D341Med (cell line): ENCODE measurements around the gene SPEN.

ENCODE experiments used
- DNase-seq: peaks from one replicate; pipeline ENCODE4 v3.0.0; 2012; ENCODE audit warnings: low spot score

SPEN gene

GRCh38 chr1:15989776-15990175 is 142.3 kb downstream of the SPEN start:
- DNase-seq: no peak
